ENCODE results near the gene PDF. TPM values are rescaled to one million over a fixed set of nuclear protein-coding genes. Genes with fewer than 3 reads are reported as not detected.
A peak's percentile ranks its signal among the peaks of the same experiment; 100 is the strongest.

The PDF gene
- total and polyA plus RNA-seq, 4 experiments from 2014 or later = 11.8 to 18.0 (median 12.2) TPM

DNA sequence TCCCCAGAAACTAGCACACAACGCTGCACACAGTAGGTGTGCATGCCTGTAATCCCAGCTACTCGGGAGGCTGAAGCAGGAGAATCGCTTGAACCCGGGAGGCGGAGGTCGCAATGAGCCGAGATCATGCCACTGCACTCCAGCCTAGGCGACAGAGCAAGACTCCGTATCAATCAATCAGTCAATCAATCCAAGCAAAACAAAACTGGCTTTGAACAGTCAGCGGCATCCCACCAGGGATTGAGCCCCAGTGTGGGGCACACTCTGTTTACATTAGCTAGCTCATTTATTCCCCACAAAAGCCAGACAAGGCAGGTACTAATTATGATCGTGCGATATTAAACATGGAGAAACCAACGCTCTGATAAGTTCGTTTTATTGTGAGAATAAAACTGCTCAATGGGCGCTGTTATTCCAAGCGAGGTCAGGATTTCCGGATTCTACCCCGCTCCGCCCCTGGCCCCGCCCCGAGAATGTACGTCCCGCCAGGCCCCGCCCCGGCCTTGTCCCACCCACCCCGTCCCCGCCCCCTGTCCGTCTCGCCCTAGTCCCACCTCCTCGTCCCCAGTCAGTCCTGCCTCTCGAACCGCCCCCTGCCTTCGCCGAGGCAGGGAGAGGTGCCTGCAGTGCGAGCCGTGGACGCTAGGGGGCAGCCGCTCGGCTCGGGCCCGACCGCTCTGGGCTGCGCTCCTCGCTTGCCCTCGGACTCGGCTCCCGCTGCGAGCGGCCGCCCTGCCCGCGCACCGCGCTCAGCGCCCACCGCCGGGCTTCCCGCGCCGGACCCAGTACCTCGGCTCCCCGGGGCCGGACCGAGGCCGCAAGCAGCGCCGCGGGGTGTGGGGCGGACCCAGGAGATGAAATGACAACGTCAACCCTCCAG, 19.5 kb downstream of the PDF start, which contains the start of gene VPS4A:
Gene VPS4A, plus strand, starts transcription at position 698 of the 880 bp plus-strand sequence. Its CDS starts 162 bp downstream, at position 860.
- peaks cover 0 to 3% (median 0%) of the 10 kb centered on the region in 8 donors for H3K9me3 Mint-ChIP-seq
- H3K36me3 Mint-ChIP-seq = peaks cover 3 to 20% of the 10 kb centered on the region in 2 donors
- H3K27ac ChIP-seq (ENCODE audit: low read depth, low read length) = peak within 1 kb of the TSS; percentile 85
- no peaks in the 10 kb centered on the region for H3K27me3 ChIP-seq (ENCODE audit: insufficient read depth, low read length)
- CTCF ChIA-PET (ENCODE audit: partially characterized antibody) = interaction anchor here (1.0 to 1.7 kb wide), 3 partner anchors 28 to 29 kb away, joined by 3 to 4 read pairs (median 4); partner anchors contain the start of genes COG8 and NIP7
- intact Hi-C loops (cut with micrococcal nuclease) = loop anchor here (1.0 to 2.0 kb wide), 5 partner anchors 19 to 254 kb away; partner anchors contain the start of genes COG8, NFAT5, NIP7 and PDF
- H3K4me3 Mint-ChIP-seq = peak within 1 kb of the TSS; percentile 93 to 99 (median 98)
- POLR2A ChIA-PET (ENCODE audit: partially characterized antibody) = interaction anchor here (0.8 to 4.6 kb wide), 9 partner anchors 9 to 1214 kb away, joined by 3 to 44 read pairs (median 3); partner anchors contain the start of genes CHTF8, COG8, NIP7 and NOB1
- peaks cover 16 to 36% (median 27%) of the 10 kb centered on the region in 4 donors for H3K4me1 Mint-ChIP-seq
- no peaks in the 10 kb centered on the region for H3K9me3 ChIP-seq (ENCODE audit: control insufficient read depth in 1 of 2, low read length in 2 of 2)
- H3K4me1 ChIP-seq (ENCODE audit: insufficient read depth, low read length) = peaks cover 28% of the 10 kb centered on the region
- peak; percentile 96 to 99 (median 97) for DNase-seq
- H3K27ac Mint-ChIP-seq = peak within 1 kb of the TSS; percentile 85 to 98 (median 95)
- no peaks in the 10 kb centered on the region for H3K27me3 Mint-ChIP-seq
- H3K36me3 ChIP-seq (ENCODE audit: insufficient read depth, low read length) = peaks cover 23% of the 10 kb centered on the region
- peak within 1 kb of the TSS; percentile 70 to 73 for H3K4me3 ChIP-seq (ENCODE audit: low read length in 2 of 2)

DNA sequence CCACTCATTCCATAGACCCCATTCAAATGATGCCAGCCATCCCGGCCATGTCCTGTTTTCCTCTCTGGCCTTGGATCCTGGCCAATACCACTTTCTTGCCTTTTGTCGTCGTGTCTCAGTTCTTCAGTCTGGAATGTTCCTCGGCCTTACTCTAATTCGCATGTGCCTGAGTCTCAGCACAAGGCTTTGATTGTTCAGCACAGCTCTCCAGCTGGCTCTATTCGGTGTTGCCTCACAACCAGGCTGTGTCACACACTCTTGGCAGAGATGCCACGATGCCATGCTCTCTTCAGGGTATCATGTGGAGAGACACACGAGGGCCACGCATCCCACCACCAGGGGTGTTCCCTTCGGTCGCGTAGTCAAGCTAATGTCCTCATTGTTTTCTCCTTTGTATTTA, 21.1 kb downstream of the PDF start:
- peak overlapping the region in 6 of 7 donors; percentile 6 to 68 (median 24) for H3K27ac Mint-ChIP-seq
- POLR2A ChIA-PET (ENCODE audit: partially characterized antibody) = interaction anchor here (1.6 to 4.6 kb wide), 3 partner anchors 20 to 177 kb away, joined by 7 to 44 read pairs (median 30); partner anchors contain the start of genes CHTF8, COG8, NIP7 and PDF
- H3K4me1 Mint-ChIP-seq = peaks cover 16 to 31% (median 25%) of the 10 kb centered on the region in 4 donors
- intact Hi-C loops (cut with micrococcal nuclease) = no loop called here
- H3K27me3 Mint-ChIP-seq = no peaks in the 10 kb centered on the region
- Histone ChIP-seq H3K27me3 (ENCODE audit: insufficient read depth, low read length) (no peaks in the 10 kb centered on the region), H3K36me3 (ENCODE audit: insufficient read depth, low read length) (peaks cover 9% of the 10 kb centered on the region), H3K4me1 (ENCODE audit: insufficient read depth, low read length) (peaks cover 28% of the 10 kb centered on the region), H3K27ac (ENCODE audit: low read depth, low read length) (no peak overlapping the region), H3K4me3 (ENCODE audit: low read length in 2 of 2) (no peak overlapping the region), H3K9me3 (ENCODE audit: control insufficient read depth in 1 of 2, low read length in 2 of 2) (no peaks in the 10 kb centered on the region)
- peak in 1 of 5 donors; percentile 16 for DNase-seq
- CTCF ChIA-PET (ENCODE audit: partially characterized antibody) = interaction anchor here (0.6 to 1.4 kb wide), 2 partner anchors 29 to 444 kb away, joined by 3 to 4 read pairs; partner anchors contain the start of gene COG8
- H3K9me3 Mint-ChIP-seq = no peaks in the 10 kb centered on the region
- H3K4me3 Mint-ChIP-seq = peak overlapping the region in 6 of 8 donors; percentile 2 to 47 (median 18)
- H3K36me3 Mint-ChIP-seq = peaks cover 0 to 14% of the 10 kb centered on the region in 2 donors

DNA sequence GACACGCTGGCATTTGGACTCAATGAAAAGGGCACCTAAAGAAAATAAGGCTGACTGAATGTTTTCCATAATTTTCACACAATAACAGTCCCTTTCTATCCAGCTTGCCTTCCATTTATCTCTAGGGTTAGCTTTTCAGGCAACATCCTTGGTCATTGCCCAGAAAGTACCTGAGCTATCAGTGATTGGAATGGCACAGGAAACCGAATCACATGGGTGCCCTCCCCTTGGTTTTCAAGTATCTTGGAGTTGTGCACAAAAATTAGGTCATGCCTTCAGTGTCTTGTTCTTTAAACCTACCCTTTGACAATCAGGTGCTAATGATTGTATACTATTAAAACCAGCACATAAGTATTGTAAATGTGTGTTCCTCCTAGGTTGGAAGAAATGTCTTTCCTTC, 22.5 kb downstream of the PDF start:
- Histone ChIP-seq H3K36me3 (ENCODE audit: insufficient read depth, low read length) (no peaks in the 10 kb centered on the region), H3K27ac (ENCODE audit: low read depth, low read length) (no peak overlapping the region), H3K4me3 (ENCODE audit: low read length in 2 of 2) (no peak overlapping the region), H3K9me3 (ENCODE audit: control insufficient read depth in 1 of 2, low read length in 2 of 2) (no peaks in the 10 kb centered on the region), H3K27me3 (ENCODE audit: insufficient read depth, low read length) (no peaks in the 10 kb centered on the region), H3K4me1 (ENCODE audit: insufficient read depth, low read length) (peaks cover 13% of the 10 kb centered on the region)
- Mint-ChIP-seq H3K4me1 (peaks cover 11 to 18% (median 15%) of the 10 kb centered on the region in 4 donors), H3K27me3 (no peaks in the 10 kb centered on the region), H3K27ac (peak overlapping the region in 1 of 7 donors; percentile 3), H3K9me3 (no peaks in the 10 kb centered on the region), H3K36me3 (peaks cover 0 to 10% of the 10 kb centered on the region in 2 donors), H3K4me3 (no peak overlapping the region)
- ChIA-PET CTCF (ENCODE audit: partially characterized antibody) (no interaction called here), POLR2A (ENCODE audit: partially characterized antibody) (no interaction called here)
- no peak for DNase-seq
- intact Hi-C loops (cut with micrococcal nuclease) = no loop called here

DNA sequence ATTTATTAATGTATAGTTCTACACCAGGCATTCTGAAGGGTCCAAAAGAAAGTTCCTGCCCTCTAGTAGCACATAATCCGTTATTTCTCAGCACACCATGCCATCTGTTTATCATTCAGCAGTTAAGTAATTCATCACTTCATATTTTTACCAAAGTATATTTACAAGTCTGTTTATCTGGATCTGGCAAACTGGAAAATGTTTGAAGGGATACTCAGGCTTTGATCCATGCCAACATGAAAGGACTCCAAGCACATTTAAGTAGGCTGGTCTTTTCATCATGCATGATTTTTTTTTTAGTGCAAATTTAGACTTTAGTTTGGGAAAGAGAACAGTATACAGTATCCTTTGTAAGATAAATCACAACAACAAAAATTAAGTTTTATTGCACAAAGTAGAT, 23.3 kb downstream of the PDF start:
- no peaks in the 10 kb centered on the region for H3K9me3 Mint-ChIP-seq
- Histone ChIP-seq H3K4me3 (ENCODE audit: low read length in 2 of 2) (no peak overlapping the region), H3K27me3 (ENCODE audit: insufficient read depth, low read length) (no peaks in the 10 kb centered on the region), H3K27ac (ENCODE audit: low read depth, low read length) (no peak overlapping the region), H3K4me1 (ENCODE audit: insufficient read depth, low read length) (peaks cover 8% of the 10 kb centered on the region), H3K36me3 (ENCODE audit: insufficient read depth, low read length) (no peaks in the 10 kb centered on the region), H3K9me3 (ENCODE audit: control insufficient read depth in 1 of 2, low read length in 2 of 2) (no peaks in the 10 kb centered on the region)
- ChIA-PET POLR2A (ENCODE audit: partially characterized antibody) (no interaction called here), CTCF (ENCODE audit: partially characterized antibody) (no interaction called here)
- H3K27me3 Mint-ChIP-seq = no peaks in the 10 kb centered on the region
- H3K27ac Mint-ChIP-seq = no peak overlapping the region
- H3K4me3 Mint-ChIP-seq = no peak overlapping the region
- peaks cover 8 to 14% (median 11%) of the 10 kb centered on the region in 4 donors for H3K4me1 Mint-ChIP-seq
- DNase-seq = no peak
- intact Hi-C loops (cut with micrococcal nuclease) = no loop called here
- H3K36me3 Mint-ChIP-seq = peaks cover 4 to 14% of the 10 kb centered on the region in 2 donors

DNA sequence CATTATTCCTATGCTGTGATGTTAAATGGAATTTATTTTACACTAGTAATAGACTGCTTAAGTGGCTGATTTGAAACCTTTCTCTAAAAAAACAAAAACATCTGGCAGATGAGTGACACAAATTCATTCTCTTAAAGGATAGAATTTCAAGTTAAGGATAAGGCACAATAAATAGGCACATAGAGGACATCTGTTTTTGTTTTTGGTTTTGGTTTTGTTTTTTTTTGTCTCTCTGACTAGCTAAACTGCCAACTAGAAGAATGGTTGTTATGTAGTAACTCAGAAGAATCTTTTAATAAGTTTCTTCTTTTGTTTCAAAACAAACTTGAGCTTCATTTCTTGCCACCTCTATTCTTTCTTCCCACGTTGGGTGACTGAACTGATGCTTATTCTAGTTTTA, 24.4 kb downstream of the PDF start:
- DNase-seq = no peak
- ChIA-PET CTCF (ENCODE audit: partially characterized antibody) (interaction anchor here (1.1 kb wide), 1 partner anchor 18 kb away, joined by 3 read pairs; no protein-coding TSS in a partner anchor), POLR2A (ENCODE audit: partially characterized antibody) (interaction anchor here (0.9 kb wide), 1 partner anchor 33 kb away, joined by 3 read pairs; the partner anchor contains the start of gene COG8)
- Histone ChIP-seq H3K9me3 (ENCODE audit: control insufficient read depth in 1 of 2, low read length in 2 of 2) (no peaks in the 10 kb centered on the region), H3K36me3 (ENCODE audit: insufficient read depth, low read length) (peaks cover 8% of the 10 kb centered on the region), H3K27me3 (ENCODE audit: insufficient read depth, low read length) (no peaks in the 10 kb centered on the region), H3K27ac (ENCODE audit: low read depth, low read length) (no peak overlapping the region), H3K4me1 (ENCODE audit: insufficient read depth, low read length) (peaks cover 4% of the 10 kb centered on the region), H3K4me3 (ENCODE audit: low read length in 2 of 2) (no peak overlapping the region)
- Mint-ChIP-seq H3K9me3 (no peaks in the 10 kb centered on the region), H3K36me3 (peaks cover 7 to 18% of the 10 kb centered on the region in 2 donors), H3K27me3 (no peaks in the 10 kb centered on the region), H3K4me3 (no peak overlapping the region), H3K27ac (no peak overlapping the region), H3K4me1 (peaks cover 7 to 9% (median 8%) of the 10 kb centered on the region in 4 donors)
- intact Hi-C loops (cut with micrococcal nuclease) = no loop called here

DNA sequence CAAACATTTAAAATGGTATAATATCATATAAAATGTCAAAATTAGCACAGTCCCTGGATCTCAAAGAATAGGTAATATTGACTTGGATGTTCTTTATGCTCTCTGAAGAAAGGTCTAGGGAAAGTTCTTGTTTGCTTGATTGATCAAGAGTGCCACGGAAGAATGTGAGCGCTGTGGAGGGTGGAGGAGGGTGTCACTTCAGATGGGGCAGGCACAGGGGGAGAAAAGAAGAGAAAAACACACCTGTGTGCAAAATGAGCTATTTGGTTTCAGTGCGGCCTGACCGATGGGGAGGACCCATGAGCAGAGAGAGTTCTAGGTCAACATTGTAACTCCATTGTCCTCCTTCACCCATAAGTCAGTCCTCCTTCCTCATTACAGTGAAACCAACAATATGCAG, 28.1 kb downstream of the PDF start:
- Histone ChIP-seq H3K27me3 (ENCODE audit: insufficient read depth, low read length) (no peaks in the 10 kb centered on the region), H3K4me3 (ENCODE audit: low read length in 2 of 2) (no peak overlapping the region), H3K4me1 (ENCODE audit: insufficient read depth, low read length) (no peaks in the 10 kb centered on the region), H3K9me3 (ENCODE audit: control insufficient read depth in 1 of 2, low read length in 2 of 2) (no peaks in the 10 kb centered on the region), H3K36me3 (ENCODE audit: insufficient read depth, low read length) (peaks cover 17% of the 10 kb centered on the region), H3K27ac (ENCODE audit: low read depth, low read length) (no peak overlapping the region)
- POLR2A ChIA-PET (ENCODE audit: partially characterized antibody) = interaction anchor here (1.1 kb wide), 1 partner anchor 8 kb away, joined by 3 read pairs; the partner anchor contains the start of gene VPS4A
- CTCF ChIA-PET (ENCODE audit: partially characterized antibody) = interaction anchor here (0.9 kb wide), 1 partner anchor 16 kb away, joined by 4 read pairs; no protein-coding TSS in a partner anchor
- Mint-ChIP-seq H3K4me3 (no peak overlapping the region), H3K4me1 (no peaks in the 10 kb centered on the region), H3K9me3 (no peaks in the 10 kb centered on the region), H3K36me3 (peaks cover 17 to 33% of the 10 kb centered on the region in 2 donors), H3K27ac (peak overlapping the region in 1 of 7 donors; percentile 36), H3K27me3 (no peaks in the 10 kb centered on the region)
- no peak for DNase-seq
- intact Hi-C loops (cut with micrococcal nuclease) = no loop called here

DNA sequence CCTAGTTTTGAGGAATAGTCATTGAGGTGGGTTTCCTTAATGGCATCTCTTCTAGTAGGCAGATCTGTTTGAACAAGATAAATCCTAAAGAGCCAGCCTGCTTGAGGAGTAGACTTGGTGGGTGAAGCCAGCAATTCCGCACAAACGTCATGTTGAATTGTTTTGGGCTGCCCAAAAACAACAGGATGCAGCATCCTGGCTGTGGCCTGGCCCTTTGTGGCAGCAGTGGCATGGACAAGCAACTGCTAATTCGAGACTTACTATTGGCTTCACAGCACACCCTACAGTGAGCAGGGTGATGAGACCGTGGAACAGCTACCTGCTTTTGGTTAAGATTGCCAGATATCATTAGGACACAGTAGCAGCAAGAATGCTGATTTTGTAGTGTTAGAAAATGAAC, 28.5 kb downstream of the PDF start:
- no peak for DNase-seq
- peaks cover 17% of the 10 kb centered on the region for H3K36me3 ChIP-seq (ENCODE audit: insufficient read depth, low read length)
- no peak overlapping the region for H3K4me3 ChIP-seq (ENCODE audit: low read length in 2 of 2)
- no peaks in the 10 kb centered on the region for H3K27me3 ChIP-seq (ENCODE audit: insufficient read depth, low read length)
- no peaks in the 10 kb centered on the region for H3K27me3 Mint-ChIP-seq
- no peaks in the 10 kb centered on the region for H3K9me3 ChIP-seq (ENCODE audit: control insufficient read depth in 1 of 2, low read length in 2 of 2)
- no peaks in the 10 kb centered on the region for H3K4me1 ChIP-seq (ENCODE audit: insufficient read depth, low read length)
- no peaks in the 10 kb centered on the region for H3K9me3 Mint-ChIP-seq
- ChIA-PET POLR2A (ENCODE audit: partially characterized antibody) (interaction anchor here (1.1 kb wide), 1 partner anchor 9 kb away, joined by 3 read pairs; the partner anchor contains the start of gene VPS4A), CTCF (ENCODE audit: partially characterized antibody) (interaction anchor here (0.9 to 1.6 kb wide), 2 partner anchors 14 to 16 kb away, joined by 4 to 5 read pairs; no protein-coding TSS in a partner anchor)
- H3K4me3 Mint-ChIP-seq = no peak overlapping the region
- H3K4me1 Mint-ChIP-seq = no peaks in the 10 kb centered on the region
- H3K27ac Mint-ChIP-seq = peak overlapping the region in 1 of 7 donors; percentile 8
- no peak overlapping the region for H3K27ac ChIP-seq (ENCODE audit: low read depth, low read length)
- intact Hi-C loops (cut with micrococcal nuclease) = no loop called here
- H3K36me3 Mint-ChIP-seq = peaks cover 17 to 33% of the 10 kb centered on the region in 2 donors
